Gastrocnemius medialis (tissue), 4 donors: Measurements from ENCODE around the gene RCAN1.

ENCODE experiments used
- POLR2A ChIP-seq, 2 donors: fragments of 450-650 bp; IDR thresholded peaks; one replicate each; pipeline ENCODE4 v1.6.1; 2017; ENCODE audit warnings: antibody characterized with exemption in 2 of 2, mild to moderate bottlenecking in 2 of 2, moderate library complexity in 2 of 2
- TF ChIP-seq, protein P1 (sequence below), 5 experiments: fragments of 450-650 bp in 3 of 5; fragments of 200-600 bp in 2 of 5; sonication (generic) in 2 of 5; IDR thresholded peaks in 4 of 5; conservative IDR thresholded peaks in 1 of 5; 1 replicate in 4 of 5; 2 replicates in 1 of 5; pipeline ENCODE4 v1.5.1; 2016 to 2019; ENCODE audit warnings: antibody characterized with exemption in 5 of 5, mild to moderate bottlenecking in 3 of 5, moderate library complexity in 3 of 5

DNA sequence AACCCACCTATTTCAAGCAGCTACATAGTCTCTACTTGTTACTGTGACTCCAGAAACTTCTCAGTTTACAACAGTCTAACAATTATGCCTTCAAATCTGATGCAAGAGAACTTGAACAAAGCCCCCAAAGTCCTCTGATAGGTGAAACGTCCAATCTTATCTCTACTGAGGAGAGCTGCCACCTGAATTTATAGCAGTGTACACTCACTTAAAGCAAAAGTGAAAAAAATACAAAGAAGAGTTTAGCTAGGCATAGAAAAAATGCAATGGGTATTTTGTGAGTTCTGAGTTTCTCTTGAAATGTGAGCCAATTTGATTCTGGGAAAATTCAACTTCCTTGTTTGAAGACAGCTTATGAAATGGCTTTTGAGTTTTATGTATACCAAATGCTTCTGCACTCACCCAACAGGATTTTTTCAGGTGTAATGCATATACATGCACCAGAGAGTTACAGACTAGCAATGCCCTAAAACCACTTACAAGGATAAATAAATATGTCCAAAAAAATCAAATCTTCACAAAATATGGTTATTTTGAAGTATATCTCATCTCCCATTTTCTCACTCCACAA is 36.0 kb upstream of the RCAN1 start:
- TF ChIP-seq POLR2A (IDR thresholded peaks at IDR 0.05): no peak
- TF ChIP-seq, protein P1, sequence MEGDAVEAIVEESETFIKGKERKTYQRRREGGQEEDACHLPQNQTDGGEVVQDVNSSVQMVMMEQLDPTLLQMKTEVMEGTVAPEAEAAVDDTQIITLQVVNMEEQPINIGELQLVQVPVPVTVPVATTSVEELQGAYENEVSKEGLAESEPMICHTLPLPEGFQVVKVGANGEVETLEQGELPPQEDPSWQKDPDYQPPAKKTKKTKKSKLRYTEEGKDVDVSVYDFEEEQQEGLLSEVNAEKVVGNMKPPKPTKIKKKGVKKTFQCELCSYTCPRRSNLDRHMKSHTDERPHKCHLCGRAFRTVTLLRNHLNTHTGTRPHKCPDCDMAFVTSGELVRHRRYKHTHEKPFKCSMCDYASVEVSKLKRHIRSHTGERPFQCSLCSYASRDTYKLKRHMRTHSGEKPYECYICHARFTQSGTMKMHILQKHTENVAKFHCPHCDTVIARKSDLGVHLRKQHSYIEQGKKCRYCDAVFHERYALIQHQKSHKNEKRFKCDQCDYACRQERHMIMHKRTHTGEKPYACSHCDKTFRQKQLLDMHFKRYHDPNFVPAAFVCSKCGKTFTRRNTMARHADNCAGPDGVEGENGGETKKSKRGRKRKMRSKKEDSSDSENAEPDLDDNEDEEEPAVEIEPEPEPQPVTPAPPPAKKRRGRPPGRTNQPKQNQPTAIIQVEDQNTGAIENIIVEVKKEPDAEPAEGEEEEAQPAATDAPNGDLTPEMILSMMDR (IDR thresholded peaks at IDR 0.05 in 4 of 5, conservative IDR thresholded peaks at IDR 0.05 in 1 of 5): no peak
